ENCODE measurements around the gene GRN.

GRCh38 chr17:44348234-44348987, 3.3 kb downstream of the GRN start:
- no peak for TF ChIP-seq MAX (IDR thresholded peaks at IDR 0.05)
- TF ChIP-seq NFIC (IDR thresholded peaks at IDR 0.05) = no peak
- TF ChIP-seq TAF1 (IDR thresholded peaks at IDR 0.05; ENCODE audit: low read depth) = no peak
